Upper lobe of left lung (tissue), 6 donors: ENCODE results near the gene PHOX2A. TPM values are rescaled to one million over a fixed set of nuclear protein-coding genes. Genes with fewer than 3 reads are reported as not detected.

Source experiments
- ATAC-seq, 2 donors: fragments of 200-7000 bp; cut with Tn5 transposase; one replicate each; pipeline ENCODE4 v1.9.1; 2022; ENCODE audit warnings: mild to moderate bottlenecking in 2 of 2, moderate library complexity in 2 of 2; ENCODE audit not compliant: low FRiP score in 2 of 2
- DNase-seq, 2 donors: peaks; one replicate each; pipeline ENCODE4 v3.0.0-alpha.2; 2019 to 2020
- H3K27ac ChIP-seq, 4 donors: fragments of 200-600 bp; sonication (generic); one replicate each; pipeline ENCODE4 v1.5.1; 2016 to 2019
- H3K27me3 ChIP-seq, 4 donors: fragments of 200-600 bp; sonication (generic); one replicate each; pipeline ENCODE4 v1.5.1; 2017 to 2019
- H3K36me3 ChIP-seq, 4 donors: fragments of 200-600 bp; sonication (generic); one replicate each; pipeline ENCODE4 v1.5.1; 2016 to 2019
- H3K4me1 ChIP-seq, 4 donors: fragments of 200-600 bp; sonication (generic); one replicate each; pipeline ENCODE4 v1.5.1; 2018 to 2019
- H3K4me3 ChIP-seq, 4 donors: fragments of 200-600 bp; sonication (generic); one replicate each; pipeline ENCODE4 v1.5.1; 2017 to 2019; ENCODE audit warnings: mild to moderate bottlenecking in 2 of 4, moderate library complexity in 1 of 4
- H3K9me3 ChIP-seq, 4 donors: fragments of 200-600 bp; sonication (generic); one replicate each; pipeline ENCODE4 v1.5.1; 2018 to 2019
- CTCF ChIP-seq, 6 experiments: fragments of 450-650 bp in 4 of 6; fragments of 200-600 bp in 2 of 6; sonication (generic) in 2 of 6; IDR thresholded peaks; one replicate each; pipeline ENCODE4 v1.5.1; 2016 to 2019; ENCODE audit warnings: antibody characterized with exemption in 6 of 6
- EP300 ChIP-seq, 4 donors: sonication (generic); formaldehyde crosslinking; IDR thresholded peaks; one replicate each; pipeline ENCODE4 v1.5.1; 2017; ENCODE audit warnings: antibody characterized with exemption in 4 of 4, control low read depth in 2 of 4
- POLR2A ChIP-seq, 4 donors: fragments of 450-650 bp; IDR thresholded peaks; one replicate each; pipeline ENCODE4 v1.5.1; 2016 to 2017; ENCODE audit warnings: antibody characterized with exemption in 4 of 4, mild to moderate bottlenecking in 2 of 4
- POLR2AphosphoS5 ChIP-seq, 2 donors: sonication (generic); formaldehyde crosslinking; IDR thresholded peaks; one replicate each; pipeline ENCODE4 v1.5.1; 2017; ENCODE audit warnings: antibody characterized with exemption in 2 of 2
- WGBS, 2 donors: methylation state at CpG; one replicate each; pipeline ENCODE4 v1.1.5; 2017 to 2018; 5-methylcytosine and 5-hydroxymethylcytosine counted together
- total RNA-seq, 6 donors: library from RNA; depleted of rRNA in 4 of 6; stranded (reverse); fragments of >200 nt in 4 of 6; gene quantifications; one replicate each; pipeline versions ENCODE4 v1.1.0 to v1.2.1, GENCODE V29; 2016 to 2021
- donor health status: DM: no; HTN: no; CAD: no; lungs with moderate emphysema.
- donor health status: DM: no; HTN: yes; CAD: no; lungs with severe emphysema.

PHOX2A gene
- total RNA-seq, 6 donors from 2014 or later: not detected

GRCh38 chr11:72238492-72239312 lies 5.3 kb downstream of the PHOX2A start:
- Histone ChIP-seq H3K9me3 (no peaks in the 10 kb centered on the region), H3K4me3 (peak overlapping the region in 2 of 4 donors; percentile 42 to 46), H3K4me1 (peaks cover 28 to 56% (median 35%) of the 10 kb centered on the region in 4 donors), H3K36me3 (peaks cover 17 to 43% (median 41%) of the 10 kb centered on the region in 4 donors), H3K27me3 (peaks cover 0 to 34% (median 18%) of the 10 kb centered on the region in 4 donors), H3K27ac (peak overlapping the region in 1 of 4 donors; percentile 60)
- DNase-seq: peak in 1 of 2 donors; percentile 20
- TF ChIP-seq POLR2AphosphoS5 (IDR thresholded peaks at IDR 0.05) (no peak), EP300 (IDR thresholded peaks at IDR 0.05) (no peak), POLR2A (IDR thresholded peaks at IDR 0.05) (no peak), CTCF (IDR thresholded peaks at IDR 0.05) (no peak)
- ATAC-seq: no peak
- 72 to 74% methylated on average over 22 to 28 of the region's 28 CpGs for WGBS, 2 donors

- no peak overlapping the region for H3K4me3 ChIP-seq
- WGBS, 2 donors: 53 to 59% methylated on average over 12 to 15 of the region's 16 CpGs
- H3K36me3 ChIP-seq: peaks cover 17 to 49% (median 48%) of the 10 kb centered on the region in 4 donors
- ATAC-seq (peak; percentile 61 to 80), DNase-seq (peak; percentile 82 to 89)
- TF ChIP-seq CTCF (IDR thresholded peaks at IDR 0.05) (peak; percentile 51 to 82 (median 72)), POLR2AphosphoS5 (IDR thresholded peaks at IDR 0.05) (no peak)
- peak overlapping the region in 1 of 4 donors; percentile 35 for H3K27ac ChIP-seq
- peaks cover 28 to 52% (median 34%) of the 10 kb centered on the region in 4 donors for H3K4me1 ChIP-seq
- peaks cover 0 to 28% (median 11%) of the 10 kb centered on the region in 4 donors for H3K27me3 ChIP-seq
- H3K9me3 ChIP-seq: no peaks in the 10 kb centered on the region
These were observed 5.9 kb downstream of the PHOX2A start for GRCh38 chr11:72238040-72238450.

GRCh38 chr11:72237112-72237931 lies 6.7 kb downstream of the PHOX2A start:
- H3K36me3 ChIP-seq: peaks cover 20 to 57% (median 55%) of the 10 kb centered on the region in 4 donors
- no peak overlapping the region for H3K4me3 ChIP-seq
- peaks cover 28 to 52% (median 34%) of the 10 kb centered on the region in 4 donors for H3K4me1 ChIP-seq
- TF ChIP-seq POLR2AphosphoS5 (IDR thresholded peaks at IDR 0.05) (no peak), CTCF (IDR thresholded peaks at IDR 0.05) (no peak), EP300 (IDR thresholded peaks at IDR 0.05) (no peak), POLR2A (IDR thresholded peaks at IDR 0.05) (no peak)
- DNase-seq (peak; percentile 15 to 63), ATAC-seq (no peak)
- H3K27ac ChIP-seq: peak overlapping the region in 1 of 4 donors; percentile 35
- H3K9me3 ChIP-seq: no peaks in the 10 kb centered on the region
- 90 to 94% methylated on average over 7 to 10 of the region's 22 CpGs for WGBS, 2 donors
- peaks cover 0 to 26% (median 9%) of the 10 kb centered on the region in 4 donors for H3K27me3 ChIP-seq

GRCh38 chr11:72236774-72237111 lies 7.2 kb downstream of the PHOX2A start:
- 71 to 83% methylated on average over 2 of the region's 2 CpGs for WGBS, 2 donors
- peaks cover 20 to 62% (median 60%) of the 10 kb centered on the region in 4 donors for H3K36me3 ChIP-seq
- no peak overlapping the region for H3K27ac ChIP-seq

More at GRCh38 chr11:72236774-72237111, 7.2 kb downstream of the PHOX2A start:
- ATAC-seq (no peak), DNase-seq (no peak)
- peaks cover 28 to 52% (median 34%) of the 10 kb centered on the region in 4 donors for H3K4me1 ChIP-seq
- no peaks in the 10 kb centered on the region for H3K9me3 ChIP-seq
- H3K27me3 ChIP-seq: peaks cover 0 to 23% (median 6%) of the 10 kb centered on the region in 4 donors
- no peak for TF ChIP-seq EP300 (IDR thresholded peaks at IDR 0.05)
- TF ChIP-seq POLR2AphosphoS5 (IDR thresholded peaks at IDR 0.05): no peak
- no peak for TF ChIP-seq CTCF (IDR thresholded peaks at IDR 0.05)
- TF ChIP-seq POLR2A (IDR thresholded peaks at IDR 0.05): no peak
- no peak overlapping the region for H3K4me3 ChIP-seq
